ENCODE results near the gene ACSL4. TPM values are rescaled to one million over a fixed set of nuclear protein-coding genes. Genes with fewer than 3 reads are reported as not detected.

ACSL4 gene
- total RNA-seq, 1 donor from 2014 or later, result 77.9 TPM

- Mint-ChIP-seq H3K36me3 (ENCODE audit: unreplicated experiment) (no peaks in the 10 kb centered on the region), H3K9me3 (ENCODE audit: unreplicated experiment) (peaks cover 3% of the 10 kb centered on the region), H3K27ac (ENCODE audit: unreplicated experiment) (no peak overlapping the region), H3K27me3 (ENCODE audit: unreplicated experiment) (no peaks in the 10 kb centered on the region), H3K4me1 (ENCODE audit: low read depth, unreplicated experiment) (peaks cover 2% of the 10 kb centered on the region), H3K4me3 (ENCODE audit: unreplicated experiment) (no peak overlapping the region)
- no peak for DNase-seq
- TF ChIP-seq, protein P1, sequence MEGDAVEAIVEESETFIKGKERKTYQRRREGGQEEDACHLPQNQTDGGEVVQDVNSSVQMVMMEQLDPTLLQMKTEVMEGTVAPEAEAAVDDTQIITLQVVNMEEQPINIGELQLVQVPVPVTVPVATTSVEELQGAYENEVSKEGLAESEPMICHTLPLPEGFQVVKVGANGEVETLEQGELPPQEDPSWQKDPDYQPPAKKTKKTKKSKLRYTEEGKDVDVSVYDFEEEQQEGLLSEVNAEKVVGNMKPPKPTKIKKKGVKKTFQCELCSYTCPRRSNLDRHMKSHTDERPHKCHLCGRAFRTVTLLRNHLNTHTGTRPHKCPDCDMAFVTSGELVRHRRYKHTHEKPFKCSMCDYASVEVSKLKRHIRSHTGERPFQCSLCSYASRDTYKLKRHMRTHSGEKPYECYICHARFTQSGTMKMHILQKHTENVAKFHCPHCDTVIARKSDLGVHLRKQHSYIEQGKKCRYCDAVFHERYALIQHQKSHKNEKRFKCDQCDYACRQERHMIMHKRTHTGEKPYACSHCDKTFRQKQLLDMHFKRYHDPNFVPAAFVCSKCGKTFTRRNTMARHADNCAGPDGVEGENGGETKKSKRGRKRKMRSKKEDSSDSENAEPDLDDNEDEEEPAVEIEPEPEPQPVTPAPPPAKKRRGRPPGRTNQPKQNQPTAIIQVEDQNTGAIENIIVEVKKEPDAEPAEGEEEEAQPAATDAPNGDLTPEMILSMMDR (IDR thresholded peaks at IDR 0.05; ENCODE audit: partially characterized antibody, unreplicated experiment), result no peak
Observed at GRCh38 chrX:109760209-109760921, 27.3 kb upstream of the ACSL4 start.

DNA sequence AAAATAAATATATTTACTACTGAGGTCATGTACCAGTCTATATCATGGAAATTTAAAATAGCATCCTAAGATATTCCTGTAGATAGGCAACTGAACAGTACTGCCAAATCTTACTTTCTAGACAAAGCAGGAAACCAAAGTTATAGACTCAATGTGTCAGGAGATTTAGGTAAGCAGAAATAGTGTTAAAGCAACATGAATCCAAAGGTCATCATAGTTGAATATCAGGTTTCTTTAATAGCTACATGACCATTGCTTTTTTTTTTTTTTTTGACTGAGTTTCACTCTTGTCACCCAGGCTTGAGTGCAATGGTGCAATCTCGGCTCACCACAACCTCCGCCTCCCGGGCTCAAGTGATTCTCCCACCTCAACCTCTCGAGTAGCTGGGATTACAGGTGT is 20.2 kb upstream of the ACSL4 start:
- Mint-ChIP-seq H3K27me3 (ENCODE audit: unreplicated experiment) (no peaks in the 10 kb centered on the region), H3K27ac (ENCODE audit: unreplicated experiment) (no peak overlapping the region), H3K9me3 (ENCODE audit: unreplicated experiment) (peaks cover 5% of the 10 kb centered on the region), H3K36me3 (ENCODE audit: unreplicated experiment) (no peaks in the 10 kb centered on the region), H3K4me1 (ENCODE audit: low read depth, unreplicated experiment) (no peaks in the 10 kb centered on the region), H3K4me3 (ENCODE audit: unreplicated experiment) (no peak overlapping the region)
- TF ChIP-seq, protein P1 (IDR thresholded peaks at IDR 0.05; ENCODE audit: partially characterized antibody, unreplicated experiment), result no peak
- DNase-seq, result no peak

- no peaks in the 10 kb centered on the region for H3K4me1 Mint-ChIP-seq (ENCODE audit: low read depth, unreplicated experiment)
- no peak overlapping the region for H3K4me3 Mint-ChIP-seq (ENCODE audit: unreplicated experiment)
- H3K9me3 Mint-ChIP-seq (ENCODE audit: unreplicated experiment), result peaks cover 5% of the 10 kb centered on the region
- TF ChIP-seq, protein P1 (IDR thresholded peaks at IDR 0.05; ENCODE audit: partially characterized antibody, unreplicated experiment), result no peak
- H3K36me3 Mint-ChIP-seq (ENCODE audit: unreplicated experiment), result no peaks in the 10 kb centered on the region
- no peak overlapping the region for H3K27ac Mint-ChIP-seq (ENCODE audit: unreplicated experiment)
- no peak for DNase-seq
- H3K27me3 Mint-ChIP-seq (ENCODE audit: unreplicated experiment), result no peaks in the 10 kb centered on the region
Observed at GRCh38 chrX:109751698-109752097, 18.6 kb upstream of the ACSL4 start.

DNA sequence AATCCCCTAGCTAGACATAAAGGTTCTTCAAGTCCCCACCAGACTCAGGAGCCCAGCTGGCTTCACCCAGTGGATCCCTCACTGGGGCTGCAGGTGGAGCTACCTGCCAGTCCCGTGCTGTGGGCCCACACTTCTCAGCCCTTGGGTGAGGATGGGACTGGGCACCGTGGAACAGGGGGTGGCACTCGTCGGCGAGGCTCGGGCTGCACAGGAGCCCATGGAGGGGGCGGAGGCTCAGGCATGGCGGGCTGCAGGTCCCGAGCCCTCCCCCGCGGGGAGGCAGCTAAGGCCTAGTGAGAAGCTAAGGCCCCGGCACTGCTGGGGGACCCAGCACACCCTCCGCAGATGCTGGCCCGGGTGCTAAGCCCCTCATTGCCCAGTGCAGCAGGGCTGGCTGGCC is 16.1 kb upstream of the ACSL4 start:
- DNase-seq, result no peak
- Mint-ChIP-seq H3K36me3 (ENCODE audit: unreplicated experiment) (no peaks in the 10 kb centered on the region), H3K9me3 (ENCODE audit: unreplicated experiment) (peaks cover 2% of the 10 kb centered on the region), H3K4me1 (ENCODE audit: low read depth, unreplicated experiment) (no peaks in the 10 kb centered on the region), H3K27me3 (ENCODE audit: unreplicated experiment) (no peaks in the 10 kb centered on the region), H3K4me3 (ENCODE audit: unreplicated experiment) (no peak overlapping the region), H3K27ac (ENCODE audit: unreplicated experiment) (no peak overlapping the region)
- TF ChIP-seq, protein P1 (IDR thresholded peaks at IDR 0.05; ENCODE audit: partially characterized antibody, unreplicated experiment), result no peak

- Mint-ChIP-seq H3K36me3 (ENCODE audit: unreplicated experiment) (no peaks in the 10 kb centered on the region), H3K4me3 (ENCODE audit: unreplicated experiment) (no peak overlapping the region), H3K27me3 (ENCODE audit: unreplicated experiment) (no peaks in the 10 kb centered on the region), H3K4me1 (ENCODE audit: low read depth, unreplicated experiment) (no peaks in the 10 kb centered on the region), H3K9me3 (ENCODE audit: unreplicated experiment) (peaks cover 2% of the 10 kb centered on the region), H3K27ac (ENCODE audit: unreplicated experiment) (no peak overlapping the region)
- no peak for DNase-seq
- TF ChIP-seq, protein P1 (IDR thresholded peaks at IDR 0.05; ENCODE audit: partially characterized antibody, unreplicated experiment), result no peak
Observed at GRCh38 chrX:109747681-109748080, 14.6 kb upstream of the ACSL4 start.

All from glutamatergic neuron (in vitro differentiated cells).